NCI-H345 (cell line): ENCODE results near the gene PRTFDC1.

ENCODE experiments used
- DNase-seq: peaks from one replicate; lab custom pipeline; 2025; lab: John Stamatoyannopoulos, UW

The PRTFDC1 gene

DNA sequence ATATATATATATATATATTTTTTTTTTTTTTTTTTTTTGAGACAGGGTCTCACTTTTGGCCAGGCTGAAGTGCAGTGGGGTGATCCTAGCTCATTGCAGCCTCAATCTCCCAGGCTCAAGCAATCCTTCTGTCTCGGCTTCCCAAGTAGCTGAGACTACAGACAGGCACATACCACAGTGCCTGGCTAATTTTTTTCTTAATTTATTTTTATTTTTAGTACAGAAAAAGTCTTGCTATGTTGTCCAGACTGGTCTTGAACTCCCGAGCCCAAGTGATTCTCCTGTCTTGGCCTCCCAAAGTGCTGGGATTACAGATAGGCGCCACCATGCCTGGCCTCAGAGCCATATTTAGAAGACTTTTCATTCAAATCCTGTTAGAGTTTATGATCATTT is 79.6 kb downstream of the PRTFDC1 start:
- no peak for DNase-seq

DNA sequence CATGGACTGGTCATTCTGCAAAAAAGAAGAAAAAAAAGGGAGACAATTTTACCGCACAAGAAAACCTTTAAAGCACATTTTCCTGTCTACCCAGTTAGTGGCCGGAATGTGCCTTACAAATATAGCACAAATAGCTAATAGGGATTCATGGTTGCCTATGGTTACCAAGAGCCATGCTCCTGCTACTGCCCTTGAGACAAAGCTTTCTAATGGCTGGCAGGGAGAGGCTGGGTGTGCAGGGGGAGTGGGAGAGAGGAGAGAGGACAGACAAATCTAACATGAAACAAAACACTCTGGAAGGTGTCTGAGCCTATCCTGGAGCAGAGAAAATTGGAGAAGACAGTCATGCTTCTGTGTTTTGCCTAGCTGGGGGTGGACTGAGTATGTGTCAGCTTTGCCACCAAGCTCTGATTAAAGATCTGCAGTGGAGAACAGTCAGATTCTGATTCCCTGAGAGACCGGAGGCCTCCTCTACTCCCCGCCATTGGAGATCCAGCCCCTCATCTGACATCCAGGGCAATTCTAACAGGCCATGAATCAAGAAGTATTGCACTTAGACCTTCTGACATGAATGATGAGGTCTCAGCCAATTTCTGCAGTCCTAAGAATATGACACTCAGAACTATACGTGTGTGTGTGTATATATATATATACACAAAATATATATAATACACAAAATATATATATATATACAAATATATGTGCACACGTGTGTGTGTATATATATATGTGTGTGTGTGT is 80.2 kb downstream of the PRTFDC1 start:
- no peak for DNase-seq

DNA sequence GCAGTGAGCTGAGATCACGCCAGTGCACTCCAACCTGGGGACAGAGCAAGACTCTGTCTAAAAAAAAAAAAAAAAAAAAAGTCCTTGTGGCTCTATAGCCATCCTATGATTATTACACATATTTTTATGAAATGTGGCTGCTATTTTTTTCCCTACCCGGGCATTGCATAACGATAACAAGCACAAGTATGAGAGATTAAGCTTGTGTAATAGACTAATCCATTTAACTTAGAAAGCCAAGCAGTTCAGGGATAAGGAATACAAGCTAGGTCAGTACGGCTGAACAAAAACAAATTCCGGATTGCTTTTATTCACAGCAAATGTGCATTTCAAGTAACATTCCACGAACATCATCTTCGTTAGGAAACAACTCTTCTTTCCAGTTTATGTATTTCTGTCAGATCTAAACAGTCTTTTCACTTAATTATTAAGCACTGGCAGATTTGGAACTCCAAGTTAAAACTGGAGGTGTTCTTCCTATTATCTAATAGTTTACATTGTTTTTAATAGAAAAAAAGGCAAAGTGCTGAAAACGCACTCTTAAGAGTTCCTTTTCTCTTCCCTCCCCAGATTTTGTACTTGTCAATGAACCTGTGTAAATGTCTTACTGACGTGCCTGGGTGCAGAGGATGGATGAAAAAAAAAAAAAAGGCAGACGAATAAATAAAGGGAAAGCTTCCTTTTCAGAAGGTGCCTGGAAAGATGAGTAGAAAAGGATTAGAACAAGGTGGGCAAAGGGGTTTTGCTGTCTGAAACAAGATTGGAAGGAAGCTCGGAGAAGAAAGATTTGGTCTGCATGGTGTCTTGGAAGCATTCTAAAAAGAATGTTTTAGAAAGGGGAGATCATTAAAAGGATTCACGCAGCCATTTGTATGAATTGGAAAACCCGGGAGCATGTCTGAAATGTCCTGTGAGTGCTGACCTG is 81.1 kb downstream of the PRTFDC1 start:
- DNase-seq = no peak

DNA sequence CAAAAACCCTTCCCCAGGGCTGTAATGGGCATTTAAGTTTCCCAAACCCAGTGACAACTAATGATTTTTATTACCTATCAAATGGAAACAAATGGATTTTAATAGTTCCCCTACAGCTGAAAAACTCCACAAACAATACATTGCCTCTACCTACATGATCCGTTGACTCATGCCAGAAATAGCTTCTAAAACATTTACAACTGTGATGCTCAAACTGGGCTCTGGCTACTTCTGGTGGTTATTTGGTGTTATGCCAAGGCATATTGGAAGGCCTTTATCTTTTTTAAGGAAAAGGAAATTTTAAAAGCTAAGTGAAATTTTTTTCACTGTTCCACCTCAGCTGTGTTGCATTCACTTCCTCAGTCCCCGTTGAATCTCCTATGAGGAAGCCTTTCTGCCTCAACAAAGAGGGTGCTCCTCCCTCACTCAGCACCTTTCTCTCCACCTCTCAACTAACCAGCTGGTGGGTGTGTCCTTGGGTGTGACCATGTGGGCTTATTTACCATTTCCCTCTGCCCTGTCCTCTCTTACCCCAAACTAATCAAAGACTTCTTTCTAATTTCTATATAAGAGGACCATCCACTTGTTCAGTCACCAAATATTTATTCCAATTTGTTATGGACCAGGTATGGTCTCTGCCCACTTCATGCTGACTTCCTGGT is 82.9 kb downstream of the PRTFDC1 start:
- DNase-seq = no peak

DNA sequence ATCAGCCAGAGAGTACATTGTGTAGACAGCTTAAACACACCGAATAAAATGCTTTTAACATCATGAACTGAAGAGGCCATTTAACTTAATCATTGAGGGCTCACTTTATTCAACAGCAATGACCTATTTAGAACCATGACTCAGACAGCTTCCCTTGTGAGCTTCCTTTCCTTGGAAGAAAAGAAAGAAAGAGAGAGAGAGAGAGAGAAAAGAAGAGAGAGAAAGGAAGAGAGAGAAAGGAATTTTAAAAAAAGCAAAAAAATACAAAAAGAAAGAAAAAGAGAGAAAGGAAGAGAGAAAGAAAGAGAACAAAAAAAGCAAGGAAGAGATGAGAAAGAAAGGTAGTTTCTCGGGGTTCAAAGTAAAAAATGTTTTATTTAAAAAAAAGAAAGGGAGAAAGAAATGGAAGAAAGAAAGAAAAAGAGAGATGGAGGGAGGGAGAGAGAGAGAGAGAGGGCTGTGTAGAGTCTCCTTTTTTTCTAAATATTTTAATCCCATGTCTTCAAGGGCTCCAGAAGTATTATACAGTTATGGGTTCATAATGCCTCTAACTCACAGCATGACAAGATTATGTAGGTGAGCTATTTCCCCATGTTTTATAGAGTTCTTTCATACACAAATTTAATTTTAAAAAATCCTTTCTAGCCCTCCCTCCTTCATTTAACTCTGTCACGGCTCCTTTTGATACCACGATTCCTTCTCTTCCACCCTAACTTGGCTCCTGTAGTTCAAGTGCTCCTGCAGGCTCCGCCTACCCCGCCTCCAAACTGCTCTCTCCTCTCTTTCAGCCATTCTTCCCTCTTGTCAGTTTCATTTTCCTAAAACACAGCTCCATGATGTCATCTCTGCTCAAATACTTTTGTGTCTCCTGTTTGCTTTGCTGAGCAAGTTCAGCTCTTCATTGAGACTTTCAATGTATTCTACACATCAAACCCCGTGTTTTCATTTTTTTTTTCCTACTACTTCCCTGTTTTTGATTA is 85.5 kb downstream of the PRTFDC1 start:
- DNase-seq = peak; percentile 42

DNA sequence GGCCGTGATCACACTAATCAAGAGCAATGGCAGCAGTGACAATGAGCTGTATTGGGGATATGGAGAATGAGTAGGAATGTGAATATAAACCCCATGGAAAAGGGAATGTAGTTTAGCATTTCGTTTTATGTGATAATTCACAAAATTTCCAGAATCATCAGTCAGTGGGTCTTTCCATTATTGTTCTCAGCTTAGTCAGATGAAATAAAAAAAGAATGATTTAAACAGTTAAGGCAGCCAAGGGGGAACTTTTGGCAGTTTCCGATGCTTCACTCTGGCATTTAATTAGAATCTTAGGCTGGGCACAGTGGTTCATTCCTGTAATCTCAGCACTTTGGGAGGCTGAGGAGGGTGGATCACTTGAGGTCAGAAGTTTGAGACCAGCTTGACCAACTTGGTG is 86.6 kb downstream of the PRTFDC1 start:
- DNase-seq = no peak

- no peak for DNase-seq
These were observed 89.8 kb downstream of the PRTFDC1 start for GRCh38 chr10:24862589-24862988.

DNA sequence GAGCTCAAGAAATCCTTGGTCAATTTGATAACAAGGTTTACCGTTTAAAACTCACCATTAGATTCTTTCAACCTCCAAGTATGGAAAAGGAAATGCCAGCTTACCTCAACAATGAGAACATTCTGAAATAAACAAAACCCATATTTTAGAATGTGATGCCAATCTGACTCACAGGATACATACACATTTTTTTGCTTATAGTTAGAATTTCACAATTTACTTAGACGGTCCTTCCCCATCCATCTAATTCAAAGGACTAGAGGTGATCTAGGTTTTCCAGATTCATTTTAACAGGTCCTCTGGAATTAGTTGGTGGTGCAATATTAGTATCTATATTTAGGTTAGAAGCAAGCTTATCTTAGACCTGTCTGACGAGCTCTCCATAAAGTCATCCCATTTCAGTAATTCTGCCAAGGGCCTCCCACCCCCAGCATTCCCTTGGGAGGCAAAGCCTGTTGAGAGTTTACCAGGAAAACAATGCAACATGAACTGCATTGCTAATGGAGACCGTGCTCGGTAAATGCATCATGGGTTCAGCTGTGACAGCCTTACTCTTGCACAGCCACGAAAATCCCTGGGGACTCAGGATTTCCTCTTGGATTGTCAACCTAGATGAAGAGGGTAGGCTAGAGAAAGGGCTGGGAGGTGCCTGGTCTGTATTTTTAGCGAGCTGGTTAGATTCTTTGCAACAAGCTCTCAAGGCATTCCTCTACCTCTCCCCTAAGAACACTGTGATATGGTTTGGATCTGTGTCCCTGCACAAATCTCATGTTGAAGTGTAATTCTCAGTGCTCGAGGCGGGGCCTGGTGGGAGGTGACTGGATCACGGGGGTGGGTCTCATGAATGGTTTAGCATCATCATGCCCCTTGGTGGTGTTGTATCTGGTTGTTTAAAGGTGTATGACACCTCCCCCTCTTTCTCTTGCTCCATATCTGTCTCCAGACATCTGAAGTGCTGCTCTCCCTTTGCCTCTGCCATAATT is 93.8 kb downstream of the PRTFDC1 start:
- DNase-seq = peak; percentile 82

GRCh38 chr10:24857031-24857725 is 95.2 kb downstream of the PRTFDC1 start:
- no peak for DNase-seq

- DNase-seq = peak; percentile 41
These were observed 98.2 kb downstream of the PRTFDC1 start for GRCh38 chr10:24854256-24854655.

DNA sequence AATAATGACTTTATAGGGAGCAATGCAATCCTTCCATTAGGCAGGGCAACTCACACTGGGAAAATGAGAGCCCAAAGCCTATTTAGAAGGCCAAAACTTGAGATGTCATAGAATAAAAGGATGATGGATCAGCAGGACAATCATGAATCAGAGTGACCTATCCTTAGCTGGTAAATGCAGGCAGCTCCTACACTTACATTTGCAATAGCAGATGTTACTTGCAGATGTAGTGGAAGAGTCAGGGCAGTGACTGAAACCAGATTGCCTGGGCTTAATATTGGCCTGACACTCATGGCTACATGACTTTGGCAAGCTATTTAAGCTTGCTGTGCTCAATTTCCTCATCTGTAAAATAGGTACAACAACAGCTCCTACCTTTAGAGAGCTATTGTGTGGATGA is 98.7 kb downstream of the PRTFDC1 start:
- DNase-seq = no peak

- peak; percentile 86 for DNase-seq
These were observed 100.8 kb downstream of the PRTFDC1 start for GRCh38 chr10:24851629-24852028.

DNA sequence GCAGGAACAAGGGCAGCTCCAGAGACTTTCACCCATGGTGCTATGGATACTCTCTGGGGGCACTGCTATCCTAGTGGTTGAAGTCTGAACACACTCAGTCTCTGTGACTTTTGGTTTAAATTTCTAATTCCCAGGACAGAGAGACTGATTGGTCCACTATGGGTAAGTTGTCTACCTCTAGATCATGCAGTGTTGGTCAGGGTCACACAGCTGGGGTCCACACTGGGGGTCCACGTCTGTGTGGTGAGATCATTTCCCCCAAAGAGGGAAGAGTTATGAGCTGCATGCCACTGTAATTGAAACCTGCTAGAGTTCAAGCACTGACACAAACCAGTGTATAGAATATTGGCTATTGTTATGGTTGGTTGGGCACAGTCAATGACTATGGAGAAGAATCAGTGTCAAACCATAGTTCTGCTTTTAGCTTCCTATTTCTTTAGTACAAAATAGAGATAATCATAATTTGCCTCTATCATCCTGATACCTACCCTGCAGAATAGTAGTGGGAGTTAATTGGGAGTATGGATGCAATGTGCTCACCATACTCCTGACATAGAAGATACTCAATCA is 101.6 kb downstream of the PRTFDC1 start:
- peak; percentile 11 for DNase-seq

DNA sequence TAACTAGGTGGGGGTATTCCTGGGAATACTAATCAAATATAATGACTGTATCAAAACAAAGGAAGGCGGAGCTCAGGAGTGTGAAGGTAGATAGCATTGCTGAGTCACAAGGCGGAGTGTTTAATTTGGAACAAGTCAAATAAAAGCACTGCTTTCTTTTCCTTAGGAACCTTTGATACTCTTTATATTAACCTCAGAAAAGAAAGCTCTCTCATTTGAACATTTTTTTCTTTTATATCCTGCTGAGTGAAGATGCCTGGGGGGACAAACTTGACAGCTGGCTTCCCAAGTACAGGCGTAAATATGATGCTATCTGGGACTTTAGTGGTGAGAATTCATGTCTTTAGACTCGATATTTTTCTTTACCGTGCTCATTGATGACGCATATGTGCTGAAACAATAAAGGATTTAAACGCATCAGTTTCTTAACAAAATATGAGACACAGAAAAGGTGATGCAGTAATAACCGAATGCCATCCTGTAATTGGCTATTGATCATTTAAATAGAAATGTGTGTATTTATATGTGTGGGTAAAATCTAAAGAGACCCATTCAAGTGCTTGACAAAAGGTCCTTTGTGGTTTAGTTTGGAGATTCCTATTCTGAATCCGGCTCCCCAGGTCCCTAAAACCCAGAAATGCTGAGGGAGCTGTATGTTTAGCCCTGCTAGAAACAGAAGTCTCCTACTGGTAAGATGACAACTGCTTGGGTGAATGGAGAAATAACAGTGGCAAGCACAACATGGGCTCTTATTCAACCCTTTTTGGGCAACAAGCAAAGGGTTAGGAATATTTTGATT is 102.7 kb downstream of the PRTFDC1 start:
- peak; percentile 24 for DNase-seq

- DNase-seq = peak; percentile 15
These were observed 103.4 kb downstream of the PRTFDC1 start for GRCh38 chr10:24849051-24849450.

DNA sequence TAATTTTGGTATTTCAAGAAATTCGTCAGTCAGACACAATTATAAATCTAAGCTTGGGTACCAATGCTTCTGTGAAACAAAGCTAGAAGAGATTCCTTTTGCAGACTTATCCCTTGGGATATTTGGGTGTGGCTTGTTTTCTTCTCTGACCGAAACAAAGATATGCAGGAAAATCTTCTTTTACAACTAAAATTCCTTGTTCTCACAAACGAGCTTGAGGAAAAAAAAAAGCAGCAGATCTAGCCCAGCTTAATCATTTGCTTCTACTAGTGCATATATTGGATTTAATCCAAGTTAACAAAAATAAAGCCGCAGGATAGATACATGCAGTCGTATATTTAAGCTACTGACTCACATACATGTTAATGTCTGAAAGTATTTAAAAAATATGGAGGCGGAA is 104.2 kb downstream of the PRTFDC1 start:
- DNase-seq = no peak

DNA sequence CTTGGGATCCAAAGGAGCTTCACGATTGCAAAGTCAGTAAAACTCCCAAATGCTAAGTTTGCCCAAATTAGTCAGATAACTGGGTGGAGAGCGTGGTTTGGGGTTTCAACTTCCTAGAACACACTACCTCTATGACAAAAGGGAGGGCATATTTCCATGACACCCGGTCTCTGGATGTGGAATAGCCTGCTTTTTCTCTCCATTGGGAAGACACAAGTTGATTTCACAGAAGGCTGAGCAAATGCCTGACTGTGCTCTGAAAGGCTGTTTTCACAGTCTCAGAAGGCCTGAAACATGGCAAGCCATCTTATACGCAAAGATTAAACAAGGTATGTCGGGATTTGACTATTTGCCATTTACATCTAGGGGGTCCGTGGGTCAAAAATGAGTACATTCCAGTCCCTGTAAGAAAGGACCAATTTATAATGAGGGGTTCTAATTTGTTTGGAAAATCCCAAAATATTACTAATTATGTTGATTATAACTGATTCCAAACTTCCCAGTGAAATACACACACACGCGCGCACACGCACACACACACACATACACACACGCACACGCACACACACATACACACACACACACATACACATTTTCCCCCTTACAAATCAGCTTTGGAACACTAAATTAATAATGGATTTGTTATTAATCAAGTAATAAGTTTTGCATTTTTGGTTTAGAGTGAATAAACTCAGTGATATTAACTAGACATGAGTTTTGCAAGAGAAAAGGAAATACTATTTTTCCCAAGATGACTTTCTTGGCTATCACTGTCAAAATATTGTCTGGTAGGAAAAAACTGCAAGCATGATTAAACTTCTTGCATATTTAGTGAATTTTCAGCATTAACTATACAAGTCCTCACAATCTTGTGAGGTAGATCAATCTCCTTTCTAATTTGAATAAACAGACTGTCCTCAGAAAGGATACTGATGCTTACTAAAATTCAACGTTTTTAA is 105.0 kb downstream of the PRTFDC1 start:
- no peak for DNase-seq
